GM12872 (cell line): ENCODE data around the gene HACD2.

Source experiments
- CTCF ChIP-seq: IDR thresholded peaks from 3 replicates; pipeline ENCODE4 v1.5.1; 2011; ENCODE audit warnings: low read depth, mild to moderate bottlenecking, low read length, moderate library complexity; ENCODE audit not compliant: insufficient read depth

HACD2 gene

GRCh38 chr3:123459862-123460261 lies 125.0 kb downstream of the HACD2 start:
- no peak for TF ChIP-seq CTCF

GRCh38 chr3:123458255-123458654 lies 126.6 kb downstream of the HACD2 start:
- no peak for TF ChIP-seq CTCF

- no peak for TF ChIP-seq CTCF
Observed at GRCh38 chr3:123457841-123458240, 127.0 kb downstream of the HACD2 start.

- TF ChIP-seq CTCF: no peak
Observed at GRCh38 chr3:123453675-123454074, 131.2 kb downstream of the HACD2 start.

GRCh38 chr3:123451186-123451585 lies 133.7 kb downstream of the HACD2 start:
- TF ChIP-seq CTCF: no peak

- TF ChIP-seq CTCF: no peak
Observed at GRCh38 chr3:123449997-123450604, 134.8 kb downstream of the HACD2 start.

GRCh38 chr3:123449102-123449996 lies 135.5 kb downstream of the HACD2 start:
- TF ChIP-seq CTCF: no peak
